Endothelial cell of hepatic sinusoid (primary cell): Measurements from ENCODE around the gene OR2T1.
"Not testable (repeated sequence)": the region's sequence is repeated elsewhere in the genome, so short reads cannot be mapped to it uniquely, and the experiment has no call there.

Experiments
- in situ Hi-C: cut with HindIII; loops from 2 replicates; pipeline ENCODE4 v1.10.0; 2017; ENCODE audit warnings: low sequenced_read_pairs

The OR2T1 gene, protein sequence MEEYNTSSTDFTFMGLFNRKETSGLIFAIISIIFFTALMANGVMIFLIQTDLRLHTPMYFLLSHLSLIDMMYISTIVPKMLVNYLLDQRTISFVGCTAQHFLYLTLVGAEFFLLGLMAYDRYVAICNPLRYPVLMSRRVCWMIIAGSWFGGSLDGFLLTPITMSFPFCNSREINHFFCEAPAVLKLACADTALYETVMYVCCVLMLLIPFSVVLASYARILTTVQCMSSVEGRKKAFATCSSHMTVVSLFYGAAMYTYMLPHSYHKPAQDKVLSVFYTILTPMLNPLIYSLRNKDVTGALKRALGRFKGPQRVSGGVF

DNA sequence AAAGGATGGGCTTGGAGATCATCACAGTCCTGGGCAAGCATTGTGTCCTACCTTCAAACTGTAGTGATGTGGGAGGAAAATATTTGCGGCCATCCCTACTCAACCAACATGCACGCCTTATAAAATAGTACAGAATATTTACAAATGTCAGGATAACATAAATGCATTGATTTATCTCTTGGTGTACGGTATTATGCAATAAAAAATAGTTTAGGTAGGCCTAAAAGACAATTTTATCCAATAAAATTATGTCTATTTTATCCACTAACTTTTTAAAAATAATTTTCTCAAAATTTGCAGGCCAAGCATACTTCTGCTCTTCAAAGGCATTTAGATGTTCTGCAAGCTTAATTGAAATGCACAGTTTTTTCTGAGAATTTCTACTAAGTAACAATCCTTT, at the start of gene OR2T1:
TSS of gene OR2T1 (plus strand) at position 301 of the 400 bp plus-strand sequence. CDS start 3,100 bp downstream, outside the sequence.
- in situ Hi-C loops = no loop called here

DNA sequence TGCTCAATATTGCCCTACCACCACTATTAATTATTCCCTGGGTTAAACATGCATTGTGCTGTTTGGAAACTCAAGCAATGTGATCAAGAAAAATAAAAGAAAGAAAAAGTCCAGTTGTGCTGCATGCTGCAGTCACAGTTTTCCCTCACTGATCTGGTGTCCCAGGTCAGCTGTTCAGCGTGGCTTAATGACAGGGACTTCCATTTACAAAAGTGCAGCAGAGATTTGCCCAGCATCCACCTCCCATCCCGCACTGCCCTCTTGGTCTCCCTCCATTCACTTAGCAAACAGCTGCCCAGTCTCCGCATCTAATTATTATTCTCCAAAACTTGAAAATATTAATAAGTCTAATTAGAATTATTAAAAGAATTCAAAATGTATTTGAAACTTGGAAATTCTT, 43.4 kb upstream of the OR2T1 start:
- in situ Hi-C loops = no loop called here

DNA sequence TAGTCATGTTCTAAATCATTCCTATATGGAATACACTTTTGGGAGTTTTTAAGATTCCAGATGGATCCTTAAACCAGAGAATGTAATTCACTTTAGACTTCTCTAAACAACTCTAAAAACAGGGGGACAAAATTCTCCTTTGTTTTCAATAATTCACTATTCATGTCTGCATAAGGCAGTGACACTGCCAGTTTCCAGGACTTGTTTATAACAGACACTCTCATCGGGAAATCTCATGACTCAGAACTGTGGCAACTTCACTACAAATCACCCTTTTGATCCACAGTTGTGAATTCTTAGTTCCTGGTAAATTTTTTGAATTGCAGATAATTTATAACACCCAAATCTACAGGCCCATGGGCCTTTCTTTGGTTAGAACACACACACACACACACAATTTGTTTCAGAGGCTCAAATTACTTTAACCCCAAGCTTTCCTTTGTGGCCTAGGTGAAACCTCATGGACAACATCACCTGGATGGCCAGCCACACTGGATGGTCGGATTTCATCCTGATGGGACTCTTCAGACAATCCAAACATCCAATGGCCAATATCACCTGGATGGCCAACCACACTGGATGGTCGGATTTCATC, 41.6 kb upstream of the OR2T1 start, which contains the start of gene OR2T4:
TSS of gene OR2T4 (plus strand) at position 545 of the 595 bp plus-strand sequence. CDS start at position 545, 0 bp downstream.
- in situ Hi-C loops = no loop called here

DNA sequence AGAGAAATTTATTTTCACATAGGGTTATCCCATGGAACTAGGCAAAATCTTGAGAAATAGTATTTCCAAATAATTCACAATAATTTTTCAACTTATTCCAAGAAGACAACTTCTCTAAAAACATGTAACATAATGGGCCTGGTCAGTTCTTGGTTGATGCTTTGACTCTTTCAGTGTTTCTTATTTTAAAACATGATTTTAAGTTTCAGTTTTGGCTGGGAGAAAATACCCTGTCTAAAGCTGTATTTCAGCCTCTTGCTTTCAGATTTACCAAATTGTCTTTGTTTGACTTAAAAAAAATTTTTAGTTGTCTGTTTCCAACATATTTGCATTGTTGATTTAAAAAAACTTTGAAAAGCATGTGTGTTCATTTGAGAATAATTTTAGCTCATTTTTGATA, 36.2 kb upstream of the OR2T1 start:
- in situ Hi-C loops = no loop called here

DNA sequence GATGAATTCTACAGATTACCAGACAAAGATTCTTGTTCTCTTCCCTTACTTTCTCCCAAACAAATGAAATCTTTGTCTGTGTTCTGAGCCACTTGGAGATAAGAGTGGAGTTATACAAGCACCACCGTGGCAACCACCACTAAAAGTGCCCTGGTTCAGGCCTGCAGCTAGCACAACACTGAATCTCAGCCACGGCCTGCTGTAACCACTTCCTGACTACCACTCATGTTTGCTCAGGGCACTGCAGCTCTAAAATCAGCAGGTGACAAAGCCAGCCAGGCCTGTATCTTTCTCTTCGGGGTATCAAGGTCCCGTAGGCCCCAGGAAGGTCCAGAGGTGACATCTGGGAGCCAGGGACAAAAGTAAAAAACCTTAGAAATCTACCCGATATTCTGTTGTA, 30.5 kb upstream of the OR2T1 start:
- in situ Hi-C loops = no loop called here

DNA sequence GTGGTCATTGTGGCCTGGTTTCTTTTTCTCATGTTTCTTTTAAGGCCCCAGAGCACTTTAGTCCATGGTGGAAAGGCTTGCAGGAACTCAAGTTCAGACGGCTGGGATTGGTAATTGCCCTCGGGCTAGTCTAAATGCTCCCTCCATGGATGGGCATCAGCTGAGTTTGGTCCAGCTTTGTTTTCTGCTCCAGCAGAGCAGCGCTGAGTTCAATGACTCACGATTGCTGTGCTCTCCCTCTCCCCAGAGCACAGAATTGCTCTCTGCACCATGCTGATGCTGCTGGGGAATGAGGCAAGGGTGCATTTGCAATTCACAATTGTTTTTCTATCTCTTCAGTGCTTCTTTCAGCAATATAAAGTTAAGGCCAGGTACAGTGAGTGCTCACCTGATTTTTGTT, 29.1 kb upstream of the OR2T1 start:
- in situ Hi-C loops = no loop called here

DNA sequence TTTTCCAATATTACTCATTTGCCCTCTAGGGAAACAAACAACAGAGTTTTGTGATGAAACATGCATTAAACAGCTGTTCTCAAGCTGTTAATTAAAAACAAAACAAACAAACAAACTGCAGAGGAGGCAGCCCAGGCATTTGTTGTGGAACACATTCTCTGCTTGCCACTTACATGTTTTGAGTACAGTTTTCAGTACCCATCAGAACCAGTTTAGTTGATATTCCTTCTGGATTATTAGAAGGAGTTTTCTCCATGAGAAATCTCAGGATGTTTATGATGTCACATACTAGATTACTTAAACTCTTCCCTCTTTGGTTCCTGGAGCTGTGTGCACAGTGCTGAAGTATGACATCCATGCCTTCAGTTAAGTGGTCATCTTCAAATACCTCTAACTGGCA, 27.4 kb upstream of the OR2T1 start, which contains the start of gene OR2T6:
TSS of gene OR2T6 (plus strand) at position 301 of the 400 bp plus-strand sequence. CDS start 11,863 bp downstream, outside the sequence.
- in situ Hi-C loops = no loop called here

DNA sequence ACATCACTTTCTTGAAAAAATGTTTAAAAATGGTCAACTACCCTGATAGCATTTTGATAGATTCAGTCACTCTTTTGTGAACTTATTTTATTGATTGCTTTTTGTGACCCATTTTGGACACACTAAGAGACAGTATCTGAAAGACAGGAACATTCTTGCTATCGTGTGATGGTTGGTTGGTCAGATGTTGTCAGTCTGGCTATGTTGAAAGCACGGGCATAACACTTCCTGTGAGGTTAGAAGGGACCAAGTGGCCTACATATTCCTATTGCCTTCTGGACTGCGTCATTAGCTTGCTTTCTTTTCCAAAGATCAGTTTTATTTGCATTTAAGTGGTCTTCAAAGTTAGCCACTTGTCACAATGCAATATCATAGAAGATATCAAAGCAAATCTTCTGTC, 25.9 kb upstream of the OR2T1 start:
- in situ Hi-C loops = no loop called here

DNA sequence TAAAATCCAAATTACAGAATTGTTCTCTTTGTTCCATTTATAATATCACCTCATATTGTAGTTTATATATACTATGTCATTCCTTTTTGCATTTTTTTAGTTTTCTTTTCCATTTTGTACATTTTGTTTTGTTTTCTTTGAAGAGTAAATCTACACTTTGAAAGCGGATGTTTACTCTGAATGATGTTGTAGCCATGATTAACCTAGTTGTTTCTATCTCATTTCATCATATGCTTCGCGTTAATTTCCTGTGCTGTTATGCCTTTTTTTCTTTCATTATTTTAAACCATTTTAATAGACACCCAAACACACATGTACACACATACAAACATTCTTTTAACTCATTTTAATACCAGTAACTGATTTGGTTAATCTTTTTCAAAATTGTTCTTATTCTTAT, 22.0 kb upstream of the OR2T1 start:
- in situ Hi-C loops = no loop called here

DNA sequence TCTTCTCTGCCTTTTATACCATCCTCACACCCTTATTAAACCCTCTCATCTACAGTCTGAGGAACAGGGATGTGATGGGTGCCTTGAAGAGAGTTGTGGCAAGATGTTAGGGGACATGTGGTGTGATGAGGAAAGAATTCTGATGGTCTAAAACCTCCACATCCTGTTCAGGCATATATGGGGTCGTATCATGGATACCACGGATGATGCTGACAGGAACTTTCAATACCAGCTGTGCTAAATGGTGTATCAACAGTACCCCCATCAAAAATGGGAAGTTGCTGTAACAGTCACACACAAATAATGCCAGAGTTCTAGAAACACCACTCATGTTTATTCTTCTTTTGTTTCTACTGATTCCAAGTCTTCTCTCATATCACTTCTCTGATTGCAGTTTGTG, 14.4 kb upstream of the OR2T1 start:
- in situ Hi-C loops = no loop called here

DNA sequence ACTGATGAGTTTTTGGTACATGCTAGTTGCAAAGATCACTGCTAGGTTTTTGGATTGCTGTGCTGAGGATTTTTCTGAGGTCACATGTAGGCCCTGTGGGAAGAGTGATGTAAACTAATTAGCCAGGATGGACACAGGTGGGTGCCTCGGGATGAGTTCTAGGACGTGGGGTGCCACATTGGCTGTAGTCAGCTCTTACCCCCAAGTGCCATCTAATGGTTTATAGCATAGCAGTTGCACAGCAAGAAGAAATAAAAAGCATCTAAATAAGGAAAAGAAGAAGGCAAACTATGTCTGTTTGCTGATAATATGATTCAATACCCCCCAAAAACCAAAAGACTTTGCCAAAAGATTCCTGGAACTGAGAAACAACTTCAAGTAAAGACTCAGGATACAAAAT, 9.8 kb upstream of the OR2T1 start:
- in situ Hi-C loops = no loop called here

DNA sequence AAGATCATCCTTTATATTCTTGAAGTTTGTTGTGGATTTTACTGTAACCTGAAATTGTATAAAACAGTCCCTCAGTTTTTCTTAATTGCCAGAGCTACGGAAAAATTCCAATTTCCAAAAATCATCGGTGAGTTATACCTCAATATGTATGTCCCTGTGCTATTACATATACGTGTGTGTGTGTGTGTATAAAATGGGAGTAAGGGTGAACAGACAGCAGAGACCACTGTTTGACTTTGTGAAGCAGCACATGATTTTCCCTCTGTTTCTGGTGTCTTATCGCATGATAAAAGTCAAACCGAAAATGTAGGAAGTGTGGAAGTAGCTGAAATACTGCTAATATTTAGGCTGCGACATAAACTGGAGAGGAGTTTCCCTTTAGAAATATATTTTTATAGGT, 1.2 kb downstream of the OR2T1 start:
- in situ Hi-C loops = no loop called here

DNA sequence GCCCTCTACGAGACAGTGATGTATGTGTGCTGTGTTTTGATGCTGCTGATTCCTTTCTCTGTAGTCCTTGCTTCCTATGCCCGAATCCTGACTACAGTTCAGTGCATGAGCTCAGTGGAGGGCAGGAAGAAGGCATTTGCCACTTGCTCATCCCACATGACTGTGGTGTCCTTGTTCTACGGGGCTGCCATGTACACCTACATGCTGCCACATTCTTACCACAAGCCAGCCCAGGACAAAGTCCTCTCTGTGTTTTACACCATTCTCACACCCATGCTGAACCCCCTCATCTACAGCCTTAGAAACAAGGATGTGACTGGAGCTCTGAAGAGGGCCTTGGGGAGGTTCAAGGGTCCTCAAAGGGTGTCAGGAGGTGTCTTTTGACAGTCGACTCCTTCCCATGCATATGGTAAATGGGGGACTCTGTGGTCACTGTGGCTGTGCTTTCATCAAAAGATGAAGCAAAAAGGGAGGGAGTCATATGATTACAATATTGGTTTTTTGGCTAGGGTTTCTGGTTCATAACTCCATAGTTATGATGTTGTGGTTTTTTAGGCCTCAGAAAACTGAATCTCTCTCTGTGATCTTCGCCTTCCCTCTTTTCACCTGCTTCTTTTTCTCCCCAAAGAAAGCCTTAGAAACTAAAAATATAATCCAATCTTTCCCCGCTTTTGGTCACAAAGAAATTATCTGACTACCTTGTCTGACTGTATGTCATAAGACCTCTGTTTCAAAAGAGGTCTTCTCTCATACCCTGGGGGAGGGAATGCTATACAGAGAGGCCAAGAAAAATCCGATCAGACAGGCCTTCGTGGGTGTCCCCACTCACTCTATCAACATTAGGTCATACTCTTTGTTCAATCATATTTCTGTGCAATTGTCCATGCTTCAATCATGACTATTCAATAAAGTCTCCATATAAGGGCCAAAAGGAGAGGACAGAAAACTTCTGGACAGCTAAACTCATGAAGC, 4.2 kb downstream of the OR2T1 start:
- in situ Hi-C loops = no loop called here

DNA sequence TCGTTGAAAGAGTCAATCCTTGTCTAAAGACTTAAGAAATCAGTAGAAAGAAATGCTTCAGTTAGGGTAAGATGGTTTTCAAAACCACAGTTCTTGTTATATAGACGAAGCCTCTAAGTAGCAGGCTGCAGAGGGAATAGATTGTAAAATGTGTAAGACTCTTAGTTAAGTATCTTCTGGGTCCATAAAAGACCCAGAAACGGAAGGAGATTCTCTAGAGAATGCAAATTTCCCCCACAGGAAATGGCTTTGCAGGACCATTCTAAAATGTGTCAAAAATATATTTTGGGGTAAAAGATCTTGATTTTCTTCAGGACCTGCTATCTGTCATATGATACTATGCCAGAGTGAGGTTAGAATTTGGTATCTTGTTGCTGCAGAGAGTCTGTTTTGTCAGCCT, 13.4 kb downstream of the OR2T1 start:
- in situ Hi-C loops = no loop called here

DNA sequence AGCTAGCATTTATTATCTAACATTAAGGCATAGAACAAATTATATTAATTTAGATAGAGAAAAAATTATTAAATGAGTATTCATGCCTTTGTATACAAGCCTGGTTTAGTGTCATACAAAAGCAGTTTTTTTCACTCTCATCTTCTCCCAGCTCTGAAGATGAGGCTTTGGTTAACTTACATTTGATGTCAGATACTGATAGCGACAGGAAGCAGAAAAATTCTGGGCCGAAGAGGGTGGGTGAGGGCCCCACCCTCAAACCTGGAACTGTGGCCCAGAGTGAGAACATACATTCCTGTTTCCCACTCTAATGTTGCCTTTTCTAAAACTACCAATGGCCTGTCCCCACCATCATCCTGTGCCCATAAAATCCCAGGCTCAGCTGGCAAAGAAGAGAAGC, 15.0 kb downstream of the OR2T1 start:
- in situ Hi-C loops = no loop called here

DNA sequence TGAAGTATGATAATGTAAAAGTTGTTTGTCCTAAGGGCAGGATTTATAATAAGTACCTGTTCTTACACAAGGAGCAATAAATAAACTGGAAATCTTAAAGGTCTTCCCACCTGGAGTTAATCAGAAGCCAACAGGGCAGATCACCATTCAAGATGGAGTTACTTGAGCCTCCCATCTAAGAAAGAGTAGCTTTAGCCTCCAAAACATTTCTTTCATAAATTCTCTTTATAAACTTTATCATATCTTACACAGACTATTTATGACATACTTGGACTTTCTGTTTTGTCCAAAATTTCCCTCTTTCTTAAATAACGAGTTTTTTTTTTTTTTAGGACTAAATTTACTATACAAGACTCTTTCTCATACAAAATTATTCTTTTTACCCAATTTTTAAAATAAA, 18.5 kb downstream of the OR2T1 start:
- in situ Hi-C loops = no loop called here

DNA sequence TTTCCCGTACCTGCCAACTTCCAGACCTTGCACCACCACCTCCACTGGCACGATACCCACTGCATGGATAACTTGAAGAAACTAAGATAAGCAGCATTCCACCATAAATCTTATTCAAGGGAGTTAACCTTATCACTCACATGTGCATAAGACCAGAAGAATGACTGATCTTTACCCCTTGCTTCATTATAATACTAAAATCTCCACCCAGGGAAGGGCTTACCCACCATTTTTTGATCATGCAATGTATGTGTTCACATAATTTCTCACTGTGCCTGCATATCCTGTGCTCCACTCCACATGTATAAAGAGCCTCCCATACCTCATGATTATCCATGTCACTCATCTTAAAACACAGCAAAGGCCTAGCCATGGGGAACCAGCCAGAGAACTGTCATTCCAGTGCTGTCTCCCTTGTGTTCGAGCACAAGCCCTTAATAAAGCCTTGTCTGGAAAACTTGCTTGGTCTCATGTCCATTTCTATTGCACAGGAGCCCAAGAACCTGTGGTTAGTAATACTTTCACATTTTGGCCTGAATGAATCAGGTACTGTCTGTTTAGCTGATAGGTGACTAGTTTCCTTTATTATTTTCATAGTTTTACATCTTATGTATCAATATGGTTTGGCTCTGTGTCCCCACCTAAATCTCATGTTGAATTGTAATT, 24.8 kb downstream of the OR2T1 start:
- in situ Hi-C loops = not testable (repeated sequence)

DNA sequence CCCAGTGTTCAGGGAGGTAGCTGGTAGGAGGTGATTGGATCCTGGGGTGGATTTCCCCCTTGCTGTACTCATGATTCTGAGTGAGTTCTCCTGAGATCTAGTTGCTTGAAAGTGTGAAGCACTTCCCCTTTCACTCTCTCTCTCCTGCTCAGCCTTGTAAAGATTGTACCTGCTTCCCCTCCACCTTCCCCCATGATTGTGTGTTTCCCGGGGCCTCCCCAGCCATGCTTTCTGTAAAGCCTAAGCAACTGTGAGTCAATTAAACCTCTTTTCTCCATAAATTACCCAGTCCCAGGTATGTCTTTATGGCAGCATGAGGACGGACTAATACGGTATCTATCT, 25.3 kb downstream of the OR2T1 start:
- in situ Hi-C loops = not testable (repeated sequence)

DNA sequence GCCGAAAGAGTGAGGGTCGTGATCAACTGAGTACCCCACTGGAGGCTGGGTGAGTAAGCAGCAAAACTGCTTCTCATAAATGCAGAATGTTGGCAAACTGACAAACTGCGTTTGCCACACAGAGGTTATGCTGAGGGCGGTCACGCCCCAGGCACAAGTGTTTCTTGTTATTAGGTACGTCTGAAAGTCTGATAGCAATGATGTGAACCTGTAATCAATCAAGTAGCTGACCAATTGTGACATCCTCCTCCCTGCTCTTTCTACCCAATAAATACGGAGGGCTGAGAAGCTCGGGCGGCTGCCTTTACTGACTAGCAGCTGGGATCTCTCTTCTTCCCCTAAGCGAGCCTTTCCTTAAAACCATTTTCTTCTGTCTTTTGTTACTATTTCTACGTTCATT, 28.8 kb downstream of the OR2T1 start:
- in situ Hi-C loops = not testable (repeated sequence)

DNA sequence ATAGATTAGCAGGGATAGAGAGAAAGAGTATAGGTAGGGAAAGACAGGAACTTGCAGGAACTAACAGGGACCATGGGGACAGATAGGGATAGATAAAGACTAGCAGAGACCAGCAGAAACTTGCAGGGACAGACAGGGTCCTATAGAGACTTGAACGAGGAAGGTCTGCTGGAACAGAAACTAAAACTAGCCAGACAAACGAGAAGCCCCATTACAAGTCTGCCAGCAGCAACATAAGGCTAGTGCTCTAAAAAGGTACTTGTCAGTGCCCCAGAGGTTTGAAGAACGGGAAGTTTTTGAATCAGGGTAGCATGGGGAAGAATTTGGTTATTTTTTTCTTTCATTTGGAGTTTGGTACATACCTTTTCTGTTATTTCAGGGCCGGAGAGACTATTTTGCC, 29.4 kb downstream of the OR2T1 start:
- in situ Hi-C loops = not testable (repeated sequence)
